Stimulated activated CD8-positive, alpha-beta memory T cell treated with anti-CD3 and anti-CD28 coated beads, Interleukin-7, amount 100 ng/mL, for 1 hour (primary cell): Measurements from ENCODE around the gene ATP6V1G2.

ENCODE experiments used
- DNase-seq, 2 donors: peaks; one replicate each; pipeline ENCODE4 v3.0.0-alpha.2; 2020; ENCODE audit warnings: low read depth in 2 of 2

ATP6V1G2 gene

DNA sequence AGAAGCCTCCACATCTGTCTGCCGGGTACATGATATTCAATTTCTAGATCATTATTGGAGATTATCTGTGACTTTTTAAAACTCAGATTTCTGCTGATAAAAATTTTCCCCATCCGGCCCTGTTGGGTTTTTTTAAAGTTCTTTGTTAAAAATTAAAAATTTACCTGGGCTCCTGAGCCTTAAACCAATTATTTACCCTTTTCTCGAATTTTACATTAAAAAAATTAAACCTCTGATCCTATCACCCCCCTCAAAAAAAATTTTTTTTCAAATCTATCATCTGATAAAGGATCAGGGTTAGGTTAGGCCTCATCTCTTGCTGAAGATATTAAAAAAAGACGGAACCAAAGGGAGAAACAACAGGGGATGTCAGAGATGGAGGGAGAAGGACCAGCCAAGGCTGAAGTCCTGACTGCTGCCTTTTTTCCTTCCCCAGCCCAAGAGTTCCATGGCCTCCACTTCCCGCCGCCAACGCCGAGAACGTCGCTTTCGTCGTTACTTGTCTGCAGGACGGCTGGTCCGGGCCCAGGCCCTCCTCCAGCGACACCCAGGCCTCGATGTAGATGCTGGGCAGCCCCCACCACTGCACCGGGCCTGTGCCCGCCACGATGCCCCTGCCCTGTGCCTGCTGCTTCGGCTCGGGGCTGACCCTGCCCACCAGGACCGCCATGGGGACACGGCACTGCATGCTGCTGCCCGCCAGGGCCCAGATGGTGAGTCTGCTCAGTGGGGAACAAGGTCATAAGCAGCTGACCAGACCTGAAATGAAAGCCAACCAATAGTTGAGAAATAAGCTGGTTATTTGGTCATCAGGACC is 1.5 kb upstream of the ATP6V1G2 start:
- DNase-seq = no peak

DNA sequence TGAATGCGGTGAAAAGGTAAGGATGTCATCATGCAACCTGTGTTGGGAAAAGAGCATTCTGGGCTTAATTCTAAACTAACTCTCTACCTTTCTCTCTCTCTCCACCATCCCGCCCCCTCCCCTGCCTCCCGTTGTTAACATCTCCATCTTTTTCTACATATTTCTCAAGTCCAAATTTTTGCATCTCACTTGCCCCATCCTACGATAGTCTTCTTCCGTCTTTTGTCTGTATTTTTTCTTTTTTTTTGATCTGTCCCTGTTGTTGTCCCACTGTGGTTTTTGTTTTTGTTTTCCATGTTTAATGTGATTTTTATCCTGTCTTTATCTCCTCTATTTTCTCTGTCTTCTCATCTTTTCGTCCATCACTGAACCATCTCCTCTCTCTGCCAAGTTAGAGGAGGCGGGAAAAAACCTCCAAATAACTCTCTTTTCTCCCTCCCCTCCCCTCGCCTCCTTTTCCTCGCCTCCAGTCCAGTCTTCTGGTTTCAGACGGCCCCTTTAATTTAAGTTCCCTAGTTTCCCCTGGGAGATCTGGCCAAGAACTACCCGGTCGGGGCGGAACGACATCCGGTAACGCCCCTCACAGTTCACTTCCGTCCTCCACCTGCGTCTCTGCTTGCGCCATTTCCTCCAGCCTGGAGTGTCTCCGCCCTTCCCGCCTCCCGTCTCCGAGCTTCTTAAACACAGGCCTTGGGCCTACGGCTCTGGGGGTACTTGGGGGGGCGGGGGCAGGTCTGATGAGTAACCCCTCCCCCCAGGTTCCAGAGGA is 734 bp upstream of the ATP6V1G2 start, which contains the start of gene NFKBIL1:
Gene NFKBIL1, plus strand, starts transcription at position 651 of the 769 bp plus-strand sequence. Its CDS starts 87 bp downstream, at position 738.
- DNase-seq = peak; percentile 77 to 80

DNA sequence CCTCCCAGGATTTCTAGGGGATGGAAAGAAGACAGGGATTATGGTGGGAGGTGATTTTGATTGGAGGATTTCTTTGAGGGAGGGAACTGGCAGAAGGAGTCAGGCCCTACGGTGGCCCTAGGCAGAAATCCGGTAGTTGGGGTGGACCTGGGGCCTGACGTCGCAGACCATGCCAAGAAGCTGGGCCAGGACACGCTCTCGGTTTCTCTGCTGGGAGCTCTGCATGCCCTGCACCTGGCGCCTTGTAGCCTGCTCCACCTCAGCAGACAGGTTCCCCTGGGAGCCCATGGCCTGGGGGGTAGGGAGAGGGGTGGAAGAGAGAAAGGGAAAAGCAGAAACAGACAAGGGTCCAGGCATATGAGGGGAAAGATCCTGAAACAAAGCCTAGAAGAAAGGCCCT is 1.1 kb downstream of the ATP6V1G2 start:
- no peak for DNase-seq

GRCh38 chr6:31544676-31545075 is 1.7 kb downstream of the ATP6V1G2 start:
- DNase-seq = no peak

- no peak for DNase-seq
These were observed 2.8 kb downstream of the ATP6V1G2 start for GRCh38 chr6:31543639-31544038.

DNA sequence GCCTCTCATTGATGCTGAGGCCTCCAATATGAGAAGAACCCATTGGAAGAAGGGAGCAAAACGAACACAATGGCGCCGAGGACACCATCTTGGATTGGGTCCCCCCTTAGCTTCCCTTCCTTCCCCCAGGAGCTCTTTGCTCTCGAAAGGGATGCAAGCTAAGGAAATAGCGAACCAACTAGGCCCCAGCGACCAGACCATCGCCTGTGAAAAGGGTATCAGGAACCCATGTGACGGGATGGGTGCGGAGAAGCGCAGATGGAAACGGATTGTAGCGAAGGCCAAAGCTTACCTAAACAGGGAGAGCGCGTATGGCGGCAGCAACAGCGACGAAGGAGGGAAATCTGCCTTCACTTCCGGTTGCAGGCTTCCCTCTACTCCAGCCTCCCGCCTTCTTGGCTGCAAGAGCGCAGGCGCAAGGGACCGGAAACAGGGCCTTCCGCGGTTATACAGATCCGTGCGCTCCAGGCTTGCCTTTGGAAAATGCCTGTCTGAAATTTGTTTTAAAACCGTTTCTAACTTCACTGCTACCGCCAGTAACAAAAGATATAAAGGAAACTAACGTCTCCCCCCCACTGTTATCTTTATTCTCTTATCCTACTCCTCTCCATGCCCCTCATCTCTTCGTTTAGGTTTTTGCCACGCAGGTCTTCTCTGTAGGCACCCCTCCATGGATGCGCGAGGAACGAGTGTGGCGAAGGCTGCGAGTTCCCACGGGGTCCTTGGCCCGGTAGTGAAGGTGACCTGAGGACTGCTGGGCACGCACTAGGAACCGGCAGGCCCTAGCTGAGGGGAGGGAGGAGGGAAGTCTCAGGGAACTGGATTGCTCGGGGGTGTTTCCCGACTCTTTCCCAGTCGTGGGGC is 4.5 kb downstream of the ATP6V1G2 start, which contains the start of gene DDX39B:
Gene DDX39B, minus strand, starts transcription at position 346 of the 864 bp plus-strand sequence. CDS start 1,471 bp downstream, outside the sequence.
- peak; percentile 83 to 87 for DNase-seq

DNA sequence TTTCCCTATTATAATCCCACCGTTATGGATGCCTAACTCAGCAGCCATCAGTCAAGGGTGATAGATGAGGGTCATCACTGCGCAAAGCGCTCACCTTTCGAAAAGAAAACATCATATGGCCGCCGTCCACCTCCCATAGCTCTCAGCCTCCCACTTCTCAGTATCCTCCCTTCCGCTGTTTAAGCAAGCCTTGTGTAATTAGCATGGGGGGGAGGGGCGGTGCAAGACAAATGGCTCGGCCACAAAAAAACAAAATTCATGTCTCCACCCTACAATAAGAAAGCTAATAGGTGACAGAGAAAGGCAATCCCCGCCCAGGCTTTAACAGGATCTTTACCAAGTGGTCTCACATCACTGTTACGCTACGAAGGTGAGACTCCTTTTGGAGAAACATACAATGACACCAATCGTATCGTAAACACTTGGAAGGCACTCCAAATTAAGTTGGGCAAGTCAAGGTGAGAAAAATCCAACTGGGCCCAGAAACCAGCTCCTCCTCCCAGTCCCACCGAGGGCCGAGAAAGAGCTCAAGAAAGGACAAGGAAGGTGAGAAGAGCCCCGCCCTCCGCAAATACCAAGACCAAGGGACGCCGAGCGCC is 5.2 kb downstream of the ATP6V1G2 start:
- peak in 1 of 2 donors; percentile 43 for DNase-seq

DNA sequence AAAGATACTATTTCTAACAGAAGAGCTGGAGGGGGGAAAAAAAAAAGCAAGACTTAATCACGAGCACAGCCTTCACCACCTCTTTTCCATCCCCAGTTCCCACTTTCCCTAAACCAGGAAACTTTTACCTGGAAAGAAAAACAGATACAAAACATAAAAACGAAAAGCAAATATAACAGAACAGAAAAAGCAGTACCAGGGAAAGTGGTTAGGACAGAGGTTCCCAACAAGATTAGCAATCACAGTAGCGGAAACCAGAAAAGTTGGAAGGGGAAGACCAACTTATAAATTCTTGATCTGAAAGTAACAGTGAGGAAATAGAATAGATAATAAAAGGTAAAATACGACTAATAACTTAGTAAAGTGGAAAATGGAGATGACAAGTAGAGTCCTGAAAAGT is 5.8 kb downstream of the ATP6V1G2 start:
- DNase-seq = no peak

- DNase-seq = no peak
These were observed 7.5 kb downstream of the ATP6V1G2 start for GRCh38 chr6:31538805-31539400.

GRCh38 chr6:31535538-31536324 is 10.7 kb downstream of the ATP6V1G2 start:
- DNase-seq = no peak

GRCh38 chr6:31534521-31535040 is 11.8 kb downstream of the ATP6V1G2 start:
- DNase-seq = no peak

- no peak for DNase-seq
These were observed 12.4 kb downstream of the ATP6V1G2 start for GRCh38 chr6:31534011-31534410.

DNA sequence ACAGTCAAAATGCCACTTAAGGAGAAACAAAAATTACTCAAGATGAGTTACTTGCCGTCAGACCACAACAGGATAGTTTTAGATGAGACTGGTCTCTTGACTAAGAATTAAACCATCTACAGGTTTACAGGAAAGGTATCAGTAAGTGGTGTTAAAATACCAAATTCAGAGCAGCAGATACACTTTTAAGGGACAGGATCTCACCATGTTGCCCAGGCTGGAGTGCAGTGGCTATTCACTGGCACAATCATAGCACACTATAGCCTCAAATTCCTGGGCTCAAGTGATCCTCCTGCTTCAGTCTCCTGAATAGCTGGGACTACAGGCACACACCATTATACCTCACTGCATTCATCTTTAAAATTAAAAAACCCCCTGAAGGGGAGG is 13.0 kb downstream of the ATP6V1G2 start:
- DNase-seq = no peak

- DNase-seq = no peak
These were observed 13.6 kb downstream of the ATP6V1G2 start for GRCh38 chr6:31532644-31533454.

DNA sequence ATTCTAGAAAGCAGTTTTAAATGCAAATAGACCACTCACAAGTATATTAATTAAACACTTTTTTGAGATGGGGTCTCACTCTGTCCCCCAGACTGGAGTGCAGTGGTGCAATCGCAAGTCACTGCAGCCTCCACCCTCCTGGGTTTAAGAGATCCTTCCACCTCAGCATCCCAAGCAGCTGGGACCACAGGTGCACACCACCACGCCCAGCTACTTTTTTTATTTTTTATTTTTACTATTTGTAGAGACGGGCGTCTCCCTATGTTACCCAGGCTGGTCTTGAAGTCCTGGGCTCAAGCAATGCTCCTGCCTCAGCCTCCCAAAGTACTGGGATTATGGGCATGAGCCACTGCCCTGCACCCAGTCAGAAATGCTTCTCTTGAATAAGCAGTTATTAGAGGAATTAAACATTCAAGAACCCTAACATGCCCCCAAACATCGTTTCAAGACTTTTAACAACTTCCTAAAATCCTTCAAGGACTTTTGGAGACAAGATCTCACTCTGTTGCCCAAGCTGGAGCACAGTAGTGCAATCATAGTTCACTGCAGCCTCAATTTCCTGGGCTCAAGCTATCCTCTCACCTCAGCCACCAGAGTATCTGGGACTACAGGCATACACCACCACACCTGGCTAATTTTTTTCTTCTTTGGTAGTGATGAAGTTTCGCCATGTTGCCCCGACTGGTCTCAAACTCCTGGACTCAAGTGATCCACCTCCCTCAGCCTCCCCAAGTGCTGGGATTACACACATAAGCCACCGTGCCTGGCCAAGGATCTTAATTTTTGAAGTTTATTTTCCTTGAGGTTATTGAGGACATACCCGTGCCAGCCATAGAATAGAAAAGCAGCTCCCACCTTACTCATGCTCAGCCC is 14.4 kb downstream of the ATP6V1G2 start:
- DNase-seq = no peak

- DNase-seq = no peak
These were observed 15.2 kb downstream of the ATP6V1G2 start for GRCh38 chr6:31531162-31531561.

DNA sequence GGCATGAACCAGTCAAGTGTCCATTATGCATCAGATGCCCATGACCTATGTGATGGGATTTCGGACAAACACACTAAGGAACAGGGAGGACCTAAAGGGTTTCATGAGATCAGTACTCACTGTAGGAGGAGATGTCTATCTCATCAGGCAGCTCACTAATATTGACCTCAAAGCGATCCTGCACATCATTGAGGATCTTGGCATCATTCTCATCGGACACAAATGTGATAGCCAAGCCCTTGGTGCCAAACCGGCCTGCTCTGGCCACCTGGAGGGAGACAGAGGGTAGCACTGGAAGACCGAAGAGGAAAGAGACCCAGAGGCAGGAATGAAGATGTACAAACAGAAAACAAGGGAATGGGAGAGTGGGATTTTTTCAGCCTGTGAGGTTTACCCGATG is 15.7 kb downstream of the ATP6V1G2 start:
- no peak for DNase-seq
